ENCODE data around the gene MCL1.
"Not testable (repeated sequence)": the region's sequence is repeated elsewhere in the genome, so short reads cannot be mapped to it uniquely, and the experiment has no call there.

The MCL1 gene

GRCh38 chr1:150574260-150575071, 4.9 kb downstream of the MCL1 start:
- H3K36me3 ChIP-seq (ENCODE audit: insufficient read depth), result peaks cover 61% of the 10 kb centered on the region
- H3K27me3 ChIP-seq (ENCODE audit: insufficient read depth, low read depth), result no peaks in the 10 kb centered on the region
- no peak overlapping the region for H2AFZ ChIP-seq (ENCODE audit: low read depth)
- peaks cover 100% of the 10 kb centered on the region for H3K79me2 ChIP-seq (ENCODE audit: insufficient read depth, low read depth)
- no peak overlapping the region for H3K4me3 ChIP-seq (IDR thresholded peaks at IDR 0.05; ENCODE audit: insufficient read depth, low read depth, low read length)
- peak overlapping the region; percentile 99 for H3K4me2 ChIP-seq
- peaks cover 81% of the 10 kb centered on the region for H3K4me1 ChIP-seq (ENCODE audit: low read depth, poor library complexity, severe bottlenecking)
- H3K27ac ChIP-seq, result peak overlapping the region; percentile 78; the same call in 1 of the 2 replicates
- peaks cover 49% of the 10 kb centered on the region for H4K20me1 ChIP-seq (ENCODE audit: insufficient read depth)
- H3K9ac ChIP-seq, result no peak overlapping the region; the same call in 1 of the 2 replicates
- TF ChIP-seq, protein P1, sequence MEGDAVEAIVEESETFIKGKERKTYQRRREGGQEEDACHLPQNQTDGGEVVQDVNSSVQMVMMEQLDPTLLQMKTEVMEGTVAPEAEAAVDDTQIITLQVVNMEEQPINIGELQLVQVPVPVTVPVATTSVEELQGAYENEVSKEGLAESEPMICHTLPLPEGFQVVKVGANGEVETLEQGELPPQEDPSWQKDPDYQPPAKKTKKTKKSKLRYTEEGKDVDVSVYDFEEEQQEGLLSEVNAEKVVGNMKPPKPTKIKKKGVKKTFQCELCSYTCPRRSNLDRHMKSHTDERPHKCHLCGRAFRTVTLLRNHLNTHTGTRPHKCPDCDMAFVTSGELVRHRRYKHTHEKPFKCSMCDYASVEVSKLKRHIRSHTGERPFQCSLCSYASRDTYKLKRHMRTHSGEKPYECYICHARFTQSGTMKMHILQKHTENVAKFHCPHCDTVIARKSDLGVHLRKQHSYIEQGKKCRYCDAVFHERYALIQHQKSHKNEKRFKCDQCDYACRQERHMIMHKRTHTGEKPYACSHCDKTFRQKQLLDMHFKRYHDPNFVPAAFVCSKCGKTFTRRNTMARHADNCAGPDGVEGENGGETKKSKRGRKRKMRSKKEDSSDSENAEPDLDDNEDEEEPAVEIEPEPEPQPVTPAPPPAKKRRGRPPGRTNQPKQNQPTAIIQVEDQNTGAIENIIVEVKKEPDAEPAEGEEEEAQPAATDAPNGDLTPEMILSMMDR (conservative IDR thresholded peaks at IDR 0.05; ENCODE audit: low read depth, low read length), result peak; percentile 7; the same call in 1 of the 2 replicates

GRCh38 chr1:150573648-150574071, 5.8 kb downstream of the MCL1 start:
- not testable (repeated sequence) for H3K9ac ChIP-seq; H2AFZ ChIP-seq (ENCODE audit: low read depth); H3K27me3 ChIP-seq (ENCODE audit: insufficient read depth, low read depth); H3K4me3 ChIP-seq (IDR thresholded peaks at IDR 0.05; ENCODE audit: insufficient read depth, low read depth, low read length)
- Histone ChIP-seq H4K20me1 (ENCODE audit: insufficient read depth) (peaks cover 45% of the 10 kb centered on the region), H3K27ac (peak overlapping the region; percentile 1; the same call in 1 of the 2 replicates), H3K79me2 (ENCODE audit: insufficient read depth, low read depth) (peaks cover 100% of the 10 kb centered on the region), H3K36me3 (ENCODE audit: insufficient read depth) (peaks cover 61% of the 10 kb centered on the region), H3K4me2 (peak overlapping the region; percentile 99; the same call in 1 of the 2 replicates), H3K4me1 (ENCODE audit: low read depth, poor library complexity, severe bottlenecking) (peaks cover 89% of the 10 kb centered on the region)
- TF ChIP-seq, protein P1 (conservative IDR thresholded peaks at IDR 0.05; ENCODE audit: low read depth, low read length), result 0 out of 2 replicates have a peak, but pooled peaks have one; percentile 3

DNA sequence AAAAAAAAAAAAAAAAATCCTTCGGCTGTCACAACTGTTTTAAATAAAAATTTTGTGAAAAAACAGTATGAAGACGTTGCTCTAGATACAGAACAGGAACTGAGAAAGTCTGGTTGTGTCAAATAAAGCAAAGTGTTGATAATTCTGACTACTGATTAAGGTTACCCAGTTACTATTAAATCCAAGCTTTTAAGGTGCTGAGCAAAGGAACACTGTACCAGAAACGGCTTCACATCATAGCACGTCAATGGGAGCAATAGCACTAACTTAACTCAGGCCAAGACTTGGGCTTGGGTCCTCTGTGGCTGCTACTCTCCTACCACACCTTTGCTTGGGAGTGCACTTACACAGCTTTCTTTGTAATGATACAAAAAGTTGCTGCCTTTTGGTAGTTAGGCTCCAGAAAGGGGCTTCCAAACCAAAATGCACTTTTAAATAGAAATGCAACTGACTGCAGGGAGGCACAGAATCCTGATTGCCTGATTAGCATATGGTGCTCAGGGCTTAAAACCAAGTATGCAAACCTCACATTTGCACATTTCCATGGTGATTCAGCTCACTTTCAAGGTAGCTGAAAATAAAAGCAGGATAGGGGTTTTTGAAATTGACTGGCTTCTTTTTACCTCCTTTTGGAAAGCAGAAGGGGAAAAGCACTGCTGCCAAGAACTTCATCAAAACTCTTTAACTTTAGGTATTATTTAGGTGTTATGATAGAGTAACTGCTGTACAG, 6.3 kb downstream of the MCL1 start:
- TF ChIP-seq, protein P1 (conservative IDR thresholded peaks at IDR 0.05; ENCODE audit: low read depth, low read length), result no peak
- Histone ChIP-seq H2AFZ (ENCODE audit: low read depth) (no peak overlapping the region), H3K4me3 (IDR thresholded peaks at IDR 0.05; ENCODE audit: insufficient read depth, low read depth, low read length) (no peak overlapping the region), H3K79me2 (ENCODE audit: insufficient read depth, low read depth) (peaks cover 97% of the 10 kb centered on the region), H3K27ac (peak overlapping the region; percentile 1; the same call in 1 of the 2 replicates), H3K36me3 (ENCODE audit: insufficient read depth) (peaks cover 57% of the 10 kb centered on the region), H3K4me1 (ENCODE audit: low read depth, poor library complexity, severe bottlenecking) (peaks cover 94% of the 10 kb centered on the region), H3K9ac (no peak overlapping the region), H3K27me3 (ENCODE audit: insufficient read depth, low read depth) (no peaks in the 10 kb centered on the region), H4K20me1 (ENCODE audit: insufficient read depth) (peaks cover 40% of the 10 kb centered on the region), H3K4me2 (peak overlapping the region; percentile 99)

DNA sequence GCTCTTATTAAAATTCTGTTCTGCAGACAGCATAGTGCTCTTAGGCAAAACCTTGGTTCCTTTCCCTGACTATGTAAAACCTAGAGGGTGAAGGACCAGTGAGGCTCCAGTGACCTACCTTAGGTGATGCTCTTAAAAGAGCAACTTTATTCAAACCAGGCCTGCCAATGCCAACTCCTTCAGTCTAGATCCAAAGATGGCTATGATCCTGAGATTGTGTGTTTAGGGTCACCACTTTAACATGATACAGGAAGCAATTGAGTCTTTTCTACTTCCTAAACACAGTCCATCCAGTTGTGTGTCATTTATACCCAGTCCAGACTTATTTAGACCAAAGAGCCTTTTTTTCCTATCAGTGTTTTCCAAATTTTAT, 10.8 kb downstream of the MCL1 start:
- Histone ChIP-seq H3K4me3 (IDR thresholded peaks at IDR 0.05; ENCODE audit: insufficient read depth, low read depth, low read length) (peak overlapping the region; percentile 89), H3K9ac (peak overlapping the region; percentile 31; the same call in 1 of the 2 replicates), H3K79me2 (ENCODE audit: insufficient read depth, low read depth) (peaks cover 78% of the 10 kb centered on the region), H3K4me1 (ENCODE audit: low read depth, poor library complexity, severe bottlenecking) (peaks cover 100% of the 10 kb centered on the region), H3K27ac (peak overlapping the region; percentile 77), H2AFZ (ENCODE audit: low read depth) (no peak overlapping the region), H3K36me3 (ENCODE audit: insufficient read depth) (peaks cover 12% of the 10 kb centered on the region; the same call in 1 of the 2 replicates), H3K4me2 (peak overlapping the region; percentile 100), H4K20me1 (ENCODE audit: insufficient read depth) (no peaks in the 10 kb centered on the region), H3K27me3 (ENCODE audit: insufficient read depth, low read depth) (no peaks in the 10 kb centered on the region)
- TF ChIP-seq, protein P1 (conservative IDR thresholded peaks at IDR 0.05; ENCODE audit: low read depth, low read length), result no peak

Data from KMS-11 (cell line).